GM12891 (cell line): ENCODE results near the gene RPL28.
"Not testable (repeated sequence)": the region's sequence is repeated elsewhere in the genome, so short reads cannot be mapped to it uniquely, and the experiment has no call there.

Experiments
- DNase-seq: peaks from one replicate; pipeline ENCODE4 v3.0.0; 2011; ENCODE audit warnings: low spot score; ENCODE audit not compliant: insufficient read length
- FAIRE-seq: peaks from 2 replicates; lab custom pipeline; 2011; peaks lifted over from hg19 to GRCh38; lab: Jason Lieb, UNC
- PAX5 ChIP-seq: IDR thresholded peaks from 2 replicates; pipeline ENCODE4 v1.6.1; 2011; ENCODE audit warnings: low read length, moderate library complexity, mild to moderate bottlenecking; ENCODE audit not compliant: insufficient read depth, severe bottlenecking
- POLR2A ChIP-seq: IDR thresholded peaks from 2 replicates; pipeline ENCODE4 v1.6.1; 2011; ENCODE audit warnings: low read depth, low read length, control low read depth
- POLR2AphosphoS5 ChIP-seq: IDR thresholded peaks from 2 replicates; pipeline ENCODE4 v1.6.1; 2011; ENCODE audit warnings: low read depth, low read length, control low read depth
- POU2F2 ChIP-seq: IDR thresholded peaks from 2 replicates; pipeline ENCODE4 v1.6.1; 2011; ENCODE audit warnings: low read depth, mild to moderate bottlenecking, control low read depth, low read length, moderate library complexity
- SPI1 ChIP-seq: IDR thresholded peaks from 2 replicates; pipeline ENCODE4 v1.6.1; 2011; ENCODE audit warnings: low read depth, low read length, control low read depth
- TAF1 ChIP-seq: IDR thresholded peaks from 2 replicates; pipeline ENCODE4 v1.6.1; 2011; ENCODE audit warnings: low read depth, low read length, control low read depth

The RPL28 gene

DNA sequence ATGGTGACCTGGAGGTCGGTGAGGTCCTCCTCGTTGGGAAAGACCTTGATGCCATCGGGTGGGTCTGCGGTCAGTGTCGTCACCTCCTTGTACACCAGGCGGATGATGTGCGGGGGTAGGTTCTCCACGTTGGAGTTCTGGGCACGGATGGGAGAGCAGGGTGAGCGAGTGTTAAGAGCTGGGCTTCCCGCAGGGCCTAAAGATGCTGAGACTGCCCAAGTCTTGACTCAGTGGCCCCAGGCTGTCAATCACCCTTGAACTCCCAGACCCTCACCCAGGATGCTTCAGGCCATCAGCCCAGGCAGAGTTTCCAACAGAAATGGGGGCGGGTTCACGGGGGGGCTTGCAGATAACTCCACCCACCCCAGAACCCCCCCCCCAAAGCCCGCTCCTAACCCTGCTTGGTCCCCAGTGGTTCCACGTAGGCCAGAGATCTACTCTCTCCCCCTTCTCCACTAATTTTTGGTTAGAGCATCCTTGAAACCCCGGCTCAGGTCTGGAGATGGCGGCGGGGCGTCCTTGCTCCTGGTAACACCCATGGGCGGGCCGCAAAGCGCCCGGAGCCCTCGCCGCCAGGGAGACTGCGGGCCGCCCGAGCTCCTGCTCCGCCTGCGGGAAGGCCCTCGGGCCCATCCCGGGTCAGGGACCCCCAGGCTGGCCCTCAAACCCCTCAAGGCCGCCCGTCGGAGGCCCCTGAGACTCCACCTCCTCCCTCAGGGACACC, 21.3 kb downstream of the RPL28 start:
- FAIRE-seq (no peak), DNase-seq (no peak)
- no peak for TF ChIP-seq POLR2A
- no peak for TF ChIP-seq TAF1
- TF ChIP-seq SPI1, result no peak
- no peak for TF ChIP-seq POU2F2
- TF ChIP-seq POLR2AphosphoS5, result no peak
- TF ChIP-seq PAX5, result no peak

DNA sequence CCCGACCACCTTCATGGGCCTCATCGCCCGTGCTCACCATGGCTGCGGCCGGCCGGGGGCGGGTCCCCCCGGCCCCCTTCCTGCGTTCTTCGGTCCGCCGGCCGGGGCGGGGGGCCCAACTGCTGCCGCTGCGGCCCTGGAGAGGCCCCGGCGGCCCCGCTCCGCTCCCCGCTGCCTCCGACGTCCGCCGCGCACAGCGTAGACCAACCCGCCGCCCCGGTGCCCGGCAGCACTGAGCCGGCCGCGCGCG, 21.7 kb downstream of the RPL28 start, which contains the start of gene UBE2S:
UBE2S (minus strand) TSS at position 239 of the 250 bp plus-strand sequence; CDS start at position 40, 199 bp downstream.
- not testable (repeated sequence) for FAIRE-seq, DNase-seq
- TF ChIP-seq POLR2A (peak; percentile 97), POU2F2 (peak; percentile 55; the same call in 1 of the 2 replicates), POLR2AphosphoS5 (peak; percentile 95)

DNA sequence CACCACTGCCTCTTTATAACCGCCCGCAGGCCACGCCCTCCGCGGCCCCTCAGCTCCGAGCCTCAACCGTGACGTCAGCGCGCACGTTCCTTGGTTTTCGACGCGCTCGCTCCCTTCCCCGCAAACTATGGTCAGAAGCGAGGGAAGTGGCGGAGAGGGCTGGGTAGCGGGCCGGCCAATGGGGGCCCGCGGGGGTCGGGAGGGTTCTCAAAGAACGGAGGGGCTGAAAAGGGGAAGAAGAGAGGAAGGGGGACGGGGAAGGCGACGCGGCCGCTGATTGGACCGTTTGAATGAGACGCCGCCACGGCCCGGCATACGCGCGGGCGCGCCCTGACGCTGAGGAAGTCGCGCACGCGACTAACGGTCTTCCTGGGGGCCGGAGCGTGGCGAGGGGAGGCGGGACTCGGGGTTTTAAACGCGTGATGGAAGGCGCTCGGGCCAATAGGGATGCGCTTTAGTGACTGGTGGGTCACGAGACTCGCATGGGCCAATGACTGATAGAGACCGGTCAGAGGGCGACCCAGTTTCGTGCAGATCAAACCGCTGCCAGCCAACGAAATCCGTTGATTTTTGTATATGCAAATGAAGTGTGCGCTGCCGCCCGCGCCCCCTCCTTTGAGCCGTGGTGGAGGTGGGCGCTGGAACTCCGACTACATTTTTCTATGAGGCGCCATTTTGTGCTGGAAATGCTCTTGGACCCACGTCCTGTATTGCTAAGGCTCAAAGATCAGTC, 22.2 kb downstream of the RPL28 start:
- peak; percentile 96 for FAIRE-seq
- peak; percentile 98 for TF ChIP-seq POU2F2
- peak; percentile 73; the same call in 1 of the 2 replicates for TF ChIP-seq POLR2A
- TF ChIP-seq POLR2AphosphoS5, result peak; percentile 66
- peak; percentile 70 for TF ChIP-seq PAX5
- TF ChIP-seq SPI1, result peak; percentile 75
- TF ChIP-seq TAF1, result peak; percentile 80; the same call in 1 of the 2 replicates

DNA sequence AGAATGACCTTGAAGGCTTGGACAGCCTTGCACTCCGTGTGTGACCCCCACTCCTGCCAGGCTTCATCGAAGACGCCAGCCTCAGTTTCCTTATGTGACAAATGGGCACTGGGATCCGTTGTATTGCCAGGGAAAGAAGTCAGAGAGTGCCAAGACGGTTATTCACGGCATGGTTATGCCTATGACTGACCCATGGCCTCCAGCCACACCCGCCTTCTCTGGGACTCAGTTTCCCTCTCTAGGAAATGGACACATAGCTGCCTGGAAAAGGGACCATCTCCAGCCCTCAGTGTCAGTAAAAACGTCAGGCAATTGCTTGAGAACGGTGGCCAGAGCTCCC, 22.8 kb downstream of the RPL28 start:
- TF ChIP-seq TAF1 (no peak), POLR2A (no peak), PAX5 (no peak), POU2F2 (no peak), SPI1 (no peak), POLR2AphosphoS5 (no peak)
- FAIRE-seq, result no peak
- DNase-seq, result no peak

More for the DNA sequence above, 22.2 kb downstream of the RPL28 start:
- peak; percentile 96 for DNase-seq

DNA sequence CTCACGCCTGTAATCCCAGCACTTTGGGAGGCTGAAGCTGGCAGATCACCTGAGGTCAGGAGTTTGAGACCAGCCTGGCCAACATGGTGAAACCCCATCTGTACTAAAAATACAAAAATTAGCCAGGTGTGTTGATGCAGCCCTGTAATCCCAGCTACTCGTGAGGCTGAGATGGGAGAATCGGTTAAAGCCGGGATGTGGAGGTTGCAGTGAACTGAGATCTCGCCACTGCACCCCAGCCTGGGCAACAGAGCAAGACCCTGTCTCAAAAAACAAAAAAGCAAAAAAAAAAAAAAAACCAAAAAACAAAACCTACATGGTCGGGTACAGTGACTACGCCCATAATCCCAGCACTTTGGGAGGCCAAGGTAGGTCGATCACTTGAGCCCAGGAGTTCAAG, 23.4 kb downstream of the RPL28 start:
- not testable (repeated sequence) for FAIRE-seq, DNase-seq

DNA sequence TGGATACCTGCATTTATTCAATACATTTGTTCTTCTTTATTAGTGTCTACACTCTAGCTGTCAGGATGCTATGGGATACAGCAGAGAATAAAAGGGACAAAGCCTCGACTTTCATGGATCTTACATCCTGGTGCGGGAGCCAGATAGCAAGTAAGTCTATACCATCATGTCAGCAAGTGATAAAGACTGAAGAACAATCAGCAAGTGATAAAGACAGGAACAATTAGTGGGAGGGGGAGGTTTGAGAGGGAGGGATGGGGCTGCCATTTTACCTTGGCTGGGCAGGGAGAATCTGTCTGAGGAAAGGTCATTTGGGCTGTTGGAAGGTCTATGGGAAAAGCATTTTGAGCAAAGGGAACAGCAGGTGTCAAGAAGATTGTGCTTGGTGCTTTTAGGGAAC, 24.4 kb downstream of the RPL28 start:
- TF ChIP-seq POLR2A (no peak), POU2F2 (no peak), TAF1 (no peak), PAX5 (no peak), SPI1 (no peak), POLR2AphosphoS5 (no peak)
- no peak for DNase-seq
- no peak for FAIRE-seq

DNA sequence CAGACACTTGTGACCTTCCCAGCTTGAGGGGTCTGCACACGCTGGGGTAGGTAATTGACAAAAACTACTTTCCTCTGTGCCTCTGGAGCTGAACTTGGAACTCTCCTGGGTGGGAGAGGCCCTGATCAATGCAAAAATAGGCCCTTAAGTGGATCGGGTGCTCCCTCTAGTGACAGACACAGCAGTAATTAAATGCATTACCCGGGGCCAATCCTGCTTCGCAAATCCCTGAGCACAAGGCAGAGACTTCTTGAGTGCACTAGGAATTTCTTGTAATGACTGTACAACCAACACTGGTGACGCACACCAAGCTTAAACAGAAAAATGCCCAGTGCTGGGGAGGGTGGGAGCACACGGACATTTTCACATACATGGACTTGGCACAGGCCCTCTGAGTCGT, 32.5 kb downstream of the RPL28 start:
- FAIRE-seq (peak; percentile 56), DNase-seq (no peak)

DNA sequence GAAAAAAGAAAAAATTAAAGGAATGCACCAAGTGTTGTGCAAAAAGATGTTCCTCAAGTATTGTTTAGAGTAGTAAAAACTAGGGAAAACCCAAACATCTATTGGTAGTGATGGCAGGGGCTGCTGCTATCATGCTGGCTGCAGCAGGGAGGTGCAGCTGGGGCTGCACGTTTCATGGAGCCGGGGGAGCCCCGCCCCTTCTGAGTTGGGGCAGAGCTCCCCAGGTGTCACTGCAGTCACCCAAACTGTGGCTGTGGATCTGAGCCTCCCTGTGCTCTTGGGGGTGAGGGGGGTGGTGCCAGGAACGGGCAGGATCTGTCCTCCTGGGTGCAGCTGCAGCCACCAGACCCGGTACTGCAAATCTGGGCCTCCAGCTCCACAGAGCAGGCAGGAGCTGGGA, 33.4 kb downstream of the RPL28 start:
- no peak for DNase-seq
- TF ChIP-seq TAF1 (no peak), POU2F2 (no peak), POLR2AphosphoS5 (no peak), POLR2A (no peak), PAX5 (no peak), SPI1 (no peak)
- no peak for FAIRE-seq

More for the DNA sequence above, 32.5 kb downstream of the RPL28 start:
- no peak for TF ChIP-seq PAX5
- no peak for TF ChIP-seq POLR2A
- TF ChIP-seq POLR2AphosphoS5, result no peak
- TF ChIP-seq TAF1, result no peak
- TF ChIP-seq SPI1, result no peak
- TF ChIP-seq POU2F2, result no peak

DNA sequence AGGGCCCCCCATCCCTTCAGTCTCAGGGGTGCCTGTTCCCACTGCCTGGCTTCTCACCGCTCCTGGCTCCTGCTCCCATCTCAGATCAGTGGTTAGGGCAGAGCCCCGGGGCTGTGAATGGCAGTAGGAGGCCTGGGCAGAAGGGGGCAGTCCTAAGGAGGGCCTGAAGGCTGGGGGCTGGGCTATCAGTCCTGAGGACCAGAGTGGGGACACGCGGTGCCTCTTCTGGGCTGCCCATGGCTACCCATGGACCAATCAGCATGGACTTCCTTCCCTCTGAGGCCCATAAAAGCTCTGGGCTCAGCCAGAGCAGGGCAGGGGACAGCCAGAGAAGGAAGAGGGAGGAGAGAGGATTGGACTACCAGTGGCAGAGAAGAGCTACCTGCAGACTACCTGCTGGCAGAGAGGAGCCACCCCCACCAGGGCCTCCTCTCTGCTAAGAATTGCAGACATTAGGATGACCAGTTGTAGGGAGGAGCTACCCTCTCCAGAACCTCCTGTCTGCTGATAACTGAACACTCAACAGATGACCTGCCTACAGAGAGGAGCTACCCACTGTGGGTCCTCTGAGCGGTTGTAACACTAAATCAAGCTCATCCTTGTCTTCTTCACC, 34.0 kb downstream of the RPL28 start:
- TF ChIP-seq POLR2AphosphoS5, result no peak
- TF ChIP-seq TAF1, result no peak
- TF ChIP-seq PAX5, result no peak
- no peak for TF ChIP-seq POLR2A
- TF ChIP-seq SPI1, result no peak
- no peak for TF ChIP-seq POU2F2
- no peak for DNase-seq
- no peak for FAIRE-seq

DNA sequence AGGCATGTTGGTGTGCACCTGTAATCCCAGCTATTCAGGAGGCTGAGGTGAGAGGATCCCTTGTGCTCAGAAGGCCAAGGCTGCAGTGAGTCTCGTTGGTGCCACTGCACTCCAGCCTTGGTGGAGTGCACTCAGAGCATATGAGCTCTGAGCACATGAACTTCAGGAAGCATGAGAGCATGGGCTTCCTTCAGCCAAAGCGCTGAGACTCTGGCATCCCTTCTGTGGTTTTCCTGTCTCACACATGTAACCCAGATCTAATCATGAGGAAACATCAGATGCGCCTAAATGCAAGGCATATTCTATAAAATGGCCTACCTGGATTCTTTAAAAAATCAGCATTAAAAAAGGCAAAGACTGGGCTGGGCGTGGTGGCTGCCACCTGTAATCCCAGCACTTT, 35.5 kb downstream of the RPL28 start:
- not testable (repeated sequence) for FAIRE-seq, DNase-seq
